SH-SY5Y (cell line): ENCODE measurements around the gene CCDC81.

ENCODE experiments used
- GATA2 ChIP-seq: IDR thresholded peaks from 2 replicates; pipeline ENCODE4 v1.6.1; 2011; ENCODE audit warnings: mild to moderate bottlenecking, low read depth, low read length
- GATA3 ChIP-seq: IDR thresholded peaks from 2 replicates; pipeline ENCODE4 v1.6.1; 2011; ENCODE audit warnings: low read depth, mild to moderate bottlenecking, low read length, moderate library complexity

DNA sequence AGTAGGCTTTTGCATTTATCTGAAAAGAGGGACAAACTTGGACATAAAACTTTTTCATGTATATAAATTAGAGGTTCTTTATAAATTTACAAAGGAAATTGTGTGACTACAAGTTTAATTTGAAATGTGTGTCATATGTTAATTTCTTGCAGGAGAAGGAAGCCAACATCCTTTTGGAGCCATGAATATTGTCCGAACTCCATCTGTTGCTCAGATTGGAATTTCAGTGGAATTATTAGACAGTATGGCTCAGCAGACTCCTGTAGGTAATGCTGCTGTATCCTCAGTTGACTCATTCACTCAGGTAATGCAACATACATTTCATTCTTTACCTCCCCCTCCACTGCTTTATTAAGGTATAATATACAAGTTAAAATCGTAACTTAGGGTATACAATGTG lies 37.5 kb upstream of the CCDC81 start:
- TF ChIP-seq GATA3 (no peak), GATA2 (no peak)
